Measurements from ENCODE around the gene TECR.

Gene TECR

DNA sequence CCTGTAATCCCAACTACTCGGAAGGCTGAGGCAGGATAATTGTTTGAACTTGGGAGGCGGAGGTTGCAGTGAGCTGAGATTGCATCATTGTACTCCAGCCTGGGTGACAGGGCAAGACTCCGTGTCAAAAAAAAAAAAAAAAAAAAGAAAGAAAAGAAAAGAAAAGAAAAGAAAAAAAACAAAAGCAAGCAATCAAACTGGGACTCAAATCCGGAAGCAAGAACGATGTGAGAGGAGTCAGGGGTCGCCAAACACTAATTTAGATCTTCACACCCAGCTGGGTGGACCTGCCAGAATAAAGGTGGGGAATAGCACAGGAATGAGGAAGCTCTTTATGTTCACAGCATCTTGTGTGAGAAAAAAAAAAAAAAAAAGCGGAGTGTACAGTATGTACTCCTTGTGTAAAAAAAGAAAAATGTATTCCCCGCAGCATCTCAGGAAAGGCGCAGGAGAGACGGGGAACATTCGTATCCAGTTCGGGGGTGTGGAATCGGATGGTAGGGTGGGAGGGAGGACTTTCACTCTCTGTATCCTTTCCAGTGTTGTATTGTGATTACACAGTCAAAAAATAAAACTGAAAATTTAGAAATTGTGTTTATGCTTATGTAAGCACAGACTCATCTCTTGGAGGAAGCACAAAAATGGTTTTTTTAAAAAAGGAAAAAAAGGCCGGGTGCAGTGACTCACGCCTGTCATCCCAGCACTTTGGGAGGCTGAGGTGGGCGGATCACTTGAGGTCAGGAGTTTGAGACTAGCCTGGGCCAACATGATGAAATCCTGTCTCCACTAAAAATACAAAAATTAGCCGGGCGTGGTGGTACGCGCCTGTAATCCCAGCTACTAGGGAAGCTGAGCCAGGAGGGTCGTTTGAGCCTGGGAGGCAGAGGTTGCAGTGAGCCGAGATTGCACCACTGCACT, 18.8 kb upstream of the TECR start:
- no peak for DNase-seq

DNA sequence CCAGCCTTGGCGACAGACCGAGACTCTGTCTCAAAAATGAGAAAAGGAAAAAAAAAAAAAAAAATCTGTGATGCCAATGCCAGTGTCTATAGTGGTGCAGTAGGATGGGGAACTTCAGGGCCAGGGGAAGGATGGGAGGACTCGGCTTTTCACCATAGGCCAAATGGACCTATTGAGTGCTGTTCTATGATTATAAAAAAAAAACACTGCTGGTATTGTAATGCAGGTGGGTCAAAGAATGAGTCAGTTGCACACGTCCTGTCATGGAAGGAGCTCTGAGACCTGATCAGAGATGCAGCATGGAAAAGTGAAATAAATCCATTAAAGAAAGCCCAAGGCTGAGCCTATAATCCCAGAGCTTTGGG, 18.2 kb upstream of the TECR start:
- DNase-seq = no peak

- DNase-seq = no peak
Observed at GRCh38 chr19:14512406-14512961, 16.9 kb upstream of the TECR start.

- no peak for DNase-seq
Observed at GRCh38 chr19:14514215-14514863, 15.1 kb upstream of the TECR start.

- DNase-seq = no peak
Observed at GRCh38 chr19:14515501-14516047, 13.8 kb upstream of the TECR start.

DNA sequence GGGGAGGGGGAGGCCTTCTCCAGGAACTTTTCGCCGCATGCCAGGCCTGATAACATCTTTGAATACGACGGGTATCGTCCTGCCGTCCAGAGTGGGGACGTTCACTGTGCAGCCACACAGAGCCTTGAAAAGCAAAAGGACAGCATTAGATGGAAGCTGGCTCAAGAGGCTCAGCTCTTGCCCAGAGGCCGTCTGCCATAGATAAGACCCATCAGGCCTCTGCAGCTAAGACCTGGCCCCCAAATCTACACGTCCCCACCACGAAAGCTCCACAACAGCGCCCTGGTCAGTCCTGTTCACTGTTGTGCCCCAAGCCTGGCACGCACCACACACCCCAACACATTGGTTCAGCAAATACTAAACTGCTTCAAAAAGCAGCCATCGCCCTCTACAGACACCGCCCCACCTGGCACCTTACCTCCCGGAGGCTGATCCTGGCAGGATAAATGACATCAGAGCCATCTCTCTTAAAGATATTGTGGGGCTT, 13.3 kb upstream of the TECR start:
- DNase-seq = no peak

DNA sequence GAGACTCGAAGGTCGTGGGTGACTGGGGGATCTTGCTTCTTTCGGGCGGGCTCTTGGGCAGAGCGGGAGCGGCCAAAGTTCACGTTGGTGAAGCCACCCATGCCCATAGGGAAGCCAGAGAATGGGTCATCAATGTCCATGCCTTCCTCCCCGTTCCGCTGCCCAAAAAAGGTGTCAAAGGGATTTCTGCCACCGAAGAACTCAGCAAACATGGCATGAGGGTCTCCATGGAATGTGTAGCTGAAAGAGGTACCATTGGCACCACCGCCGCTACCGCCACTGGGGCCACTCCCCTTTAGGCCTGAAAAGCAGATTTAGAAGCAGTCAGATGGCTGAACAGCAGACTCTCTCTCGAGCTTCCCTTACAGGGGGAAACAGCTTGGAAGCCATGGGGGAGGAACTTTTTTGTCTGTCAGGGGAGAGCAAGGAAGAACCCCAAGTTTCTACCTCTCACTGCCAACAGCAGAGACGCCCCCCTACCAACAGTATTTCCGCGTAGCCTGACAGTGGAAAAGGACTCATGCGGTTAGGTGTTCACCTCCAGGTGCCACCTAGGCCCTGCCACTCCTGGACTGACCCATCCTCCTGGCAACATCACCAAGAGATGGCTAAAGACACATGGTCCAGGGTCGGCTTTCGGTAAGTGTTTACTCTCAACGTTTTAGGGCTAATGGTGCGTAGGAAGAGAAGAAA, 12.5 kb upstream of the TECR start:
- DNase-seq = no peak

DNA sequence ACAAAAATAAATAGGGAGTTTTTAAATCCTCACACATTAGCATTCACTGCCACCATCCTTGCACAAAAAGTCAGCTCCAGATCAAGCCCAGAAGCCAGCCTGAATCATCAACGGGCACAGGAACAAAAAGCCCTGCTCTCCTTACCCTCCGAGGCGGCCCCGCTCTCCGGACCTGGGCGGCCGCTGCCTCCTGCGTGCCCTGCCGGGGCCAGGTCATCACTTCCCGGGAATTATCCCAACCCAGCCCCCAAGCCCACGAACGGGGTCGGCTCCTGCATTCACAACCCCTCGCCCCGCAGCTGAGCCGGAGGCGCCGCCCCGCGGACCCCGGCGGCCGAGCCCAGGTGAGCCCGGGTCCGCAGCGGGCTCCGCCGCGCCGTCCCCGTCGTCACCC, 12.0 kb upstream of the TECR start:
- no peak for DNase-seq

DNA sequence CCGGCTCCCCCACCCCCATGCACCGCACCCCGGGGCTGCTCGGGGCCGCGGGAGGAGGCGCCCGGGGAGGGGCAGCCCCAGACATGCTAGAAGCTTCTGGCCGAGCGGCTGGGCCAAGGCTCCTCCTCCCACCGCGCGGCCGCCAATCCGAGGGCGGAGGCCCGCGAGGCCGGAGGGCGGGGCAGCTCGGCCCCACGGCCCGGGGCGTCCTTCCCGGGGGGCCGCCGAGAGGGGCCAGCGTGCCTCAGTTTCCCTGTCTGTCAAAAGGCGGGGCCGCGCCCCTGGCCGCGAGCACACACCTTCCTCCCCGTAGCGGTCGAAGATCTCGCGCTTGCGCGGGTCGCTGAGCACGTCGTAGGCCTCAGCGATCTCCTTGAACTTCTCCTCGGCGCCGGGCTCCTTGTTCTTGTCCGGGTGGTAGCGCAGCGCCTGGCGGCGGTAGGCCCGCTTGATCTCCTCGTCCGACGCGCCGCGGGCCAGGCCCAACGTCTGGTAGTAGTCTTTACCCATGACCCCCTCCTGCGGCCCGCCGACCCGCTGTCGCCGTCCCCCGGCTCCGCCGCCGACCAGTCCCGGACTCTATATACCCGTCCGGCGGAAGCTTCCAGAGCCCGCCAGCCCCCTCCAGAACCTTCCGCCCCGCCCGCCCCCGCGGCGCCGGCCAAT, 11.4 kb upstream of the TECR start, which contains the start of gene DNAJB1:
DNAJB1 (minus strand) TSS at position 558 of the 666 bp plus-strand sequence; CDS start at position 510, 48 bp downstream.
- peak; percentile 98 for DNase-seq

GRCh38 chr19:14519245-14519859, 10.0 kb upstream of the TECR start:
- DNase-seq = no peak

DNA sequence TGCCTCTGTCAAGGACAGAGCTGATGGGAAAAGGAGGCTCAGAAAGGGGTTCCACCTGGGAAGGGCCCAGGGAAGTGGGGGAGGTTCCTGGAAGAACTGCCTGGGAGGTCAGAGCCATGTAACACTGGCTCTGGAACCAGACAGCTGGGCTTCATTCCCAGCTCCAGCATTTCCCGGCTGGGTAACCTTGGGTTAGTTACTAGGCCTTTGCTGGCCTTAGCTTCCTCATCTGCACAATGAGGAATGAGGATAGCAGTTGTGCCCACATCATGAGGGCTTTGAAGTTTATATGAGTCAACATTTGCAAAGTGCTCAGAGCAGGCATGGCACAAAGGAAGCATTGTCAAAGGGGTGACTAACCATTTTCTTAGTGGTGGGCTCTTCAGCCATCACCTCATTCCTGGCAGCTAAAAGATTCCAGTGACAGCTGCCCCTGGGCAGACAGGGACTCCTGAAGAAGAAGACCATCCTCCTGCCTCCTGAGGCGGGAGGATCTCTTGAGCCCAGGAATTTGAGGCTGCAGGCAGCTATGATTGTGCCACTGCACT, 9.5 kb upstream of the TECR start:
- no peak for DNase-seq

DNA sequence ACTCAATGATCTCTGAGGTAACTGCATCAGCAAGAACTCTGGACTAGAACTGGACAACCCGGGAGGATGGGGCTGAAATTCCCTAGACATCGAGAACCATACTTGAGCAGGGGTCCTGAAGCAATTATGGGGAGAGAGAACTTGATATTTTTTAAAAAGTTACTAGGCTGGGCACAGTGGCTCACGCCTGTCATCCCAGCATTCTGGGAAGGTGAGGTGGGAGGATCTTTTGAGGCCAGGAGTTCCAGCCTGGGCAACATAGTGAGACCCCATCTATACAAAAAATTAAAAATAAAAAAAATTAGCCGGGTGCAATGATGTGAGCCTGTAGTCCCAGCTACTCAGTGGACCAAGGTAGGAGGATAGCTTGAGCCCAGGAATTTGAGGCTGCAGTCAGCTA, 8.9 kb upstream of the TECR start:
- DNase-seq = no peak

DNA sequence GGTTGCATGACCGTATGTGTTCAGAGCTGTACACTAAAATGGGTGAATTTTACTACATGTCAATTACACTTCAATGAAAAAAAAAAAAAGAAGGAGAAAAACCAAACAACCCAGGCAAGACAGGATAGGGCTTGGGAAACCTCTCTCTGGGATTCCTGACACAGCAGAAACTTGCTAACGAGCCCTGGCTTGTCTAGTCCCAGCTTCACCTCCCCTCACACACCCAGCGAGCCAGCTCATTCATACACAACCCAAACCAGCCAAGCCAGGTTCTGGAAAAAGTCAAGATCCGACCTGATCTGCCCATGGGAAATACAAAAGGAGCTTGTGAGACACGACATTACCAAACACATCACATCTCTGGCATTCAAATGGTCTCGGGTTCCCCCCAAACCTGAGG, 3.7 kb upstream of the TECR start:
- no peak for DNase-seq

DNA sequence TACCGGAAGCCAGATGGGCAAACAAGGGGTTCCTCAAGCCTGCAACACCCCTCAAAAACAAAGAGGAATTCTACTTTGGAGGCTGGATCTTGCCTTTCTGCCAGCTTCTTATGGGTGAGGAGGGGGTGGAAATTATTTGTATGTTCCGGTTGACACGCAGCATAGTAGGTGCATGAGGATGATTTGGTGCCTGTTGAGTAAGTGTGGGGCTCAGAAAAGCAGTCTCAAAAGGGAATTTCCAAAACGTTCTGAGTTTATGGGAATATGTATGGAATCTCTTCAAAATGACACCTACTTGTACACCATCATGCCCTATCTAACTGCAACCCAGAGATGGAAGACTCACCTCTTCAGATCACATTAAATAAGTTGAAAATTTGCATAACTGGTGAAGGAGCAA, 3.0 kb upstream of the TECR start:
- DNase-seq = no peak

DNA sequence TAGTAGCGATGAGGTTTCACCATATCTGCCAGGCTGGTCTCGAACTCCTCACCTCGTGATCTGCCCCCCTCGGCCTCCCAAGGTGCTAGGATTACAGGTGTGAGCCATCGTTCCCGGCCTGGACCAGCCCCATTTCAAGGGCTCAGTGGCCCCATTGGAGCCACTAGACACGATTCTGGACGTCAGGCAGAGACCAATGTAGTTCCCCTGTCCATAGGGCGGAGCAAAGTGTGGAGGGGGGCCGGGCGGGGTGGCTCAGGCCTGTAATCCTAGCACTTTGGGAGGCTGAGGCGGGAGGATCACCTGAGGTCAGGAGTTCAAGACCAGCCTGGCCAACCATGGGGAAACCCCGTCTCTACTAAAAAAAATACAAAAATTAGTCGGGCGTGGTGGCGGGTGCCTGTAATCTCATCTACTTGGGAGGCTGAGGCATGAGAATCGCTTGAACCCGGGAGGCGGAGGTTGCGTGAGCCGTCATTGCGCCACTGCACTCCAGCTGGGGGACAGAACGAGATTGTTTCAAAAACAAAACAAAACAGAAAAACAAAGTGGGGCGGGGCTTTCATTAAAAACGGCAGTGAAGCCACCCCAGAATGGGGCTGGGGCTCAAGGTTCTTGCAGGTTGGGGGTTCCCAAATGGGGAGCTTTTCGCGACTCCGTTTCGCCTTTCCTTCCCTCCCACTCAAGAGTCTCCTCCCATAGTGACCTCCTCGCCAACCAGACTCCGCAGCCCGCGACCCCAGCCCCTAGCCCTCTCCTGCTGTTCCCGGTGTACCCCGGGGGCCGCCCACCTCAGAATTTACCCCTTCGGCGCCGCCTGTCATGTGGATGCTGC, 758 bp upstream of the TECR start:
- DNase-seq = no peak

DNA sequence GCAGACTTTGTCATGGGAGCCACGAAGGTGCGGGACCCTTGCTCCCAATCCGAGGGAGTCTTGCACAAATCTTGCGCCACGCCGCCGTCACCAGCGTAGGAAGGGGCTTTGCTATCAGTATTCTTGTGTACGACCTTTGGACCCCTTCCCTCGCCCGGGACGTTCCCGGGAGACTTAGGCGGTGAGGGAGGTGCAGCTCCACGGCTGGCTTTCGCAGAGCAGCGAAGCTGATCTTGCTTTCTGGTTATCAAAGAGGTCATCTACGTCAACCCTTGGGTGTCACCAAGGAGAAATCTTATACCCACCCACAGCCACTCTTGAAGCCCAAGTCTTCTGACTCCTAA, 583 bp downstream of the TECR start:
- no peak for DNase-seq

- no peak for DNase-seq
Observed at GRCh38 chr19:14530506-14530905, 1.1 kb downstream of the TECR start.

- DNase-seq = no peak
Observed at GRCh38 chr19:14533450-14533849, 4.1 kb downstream of the TECR start.

DNA sequence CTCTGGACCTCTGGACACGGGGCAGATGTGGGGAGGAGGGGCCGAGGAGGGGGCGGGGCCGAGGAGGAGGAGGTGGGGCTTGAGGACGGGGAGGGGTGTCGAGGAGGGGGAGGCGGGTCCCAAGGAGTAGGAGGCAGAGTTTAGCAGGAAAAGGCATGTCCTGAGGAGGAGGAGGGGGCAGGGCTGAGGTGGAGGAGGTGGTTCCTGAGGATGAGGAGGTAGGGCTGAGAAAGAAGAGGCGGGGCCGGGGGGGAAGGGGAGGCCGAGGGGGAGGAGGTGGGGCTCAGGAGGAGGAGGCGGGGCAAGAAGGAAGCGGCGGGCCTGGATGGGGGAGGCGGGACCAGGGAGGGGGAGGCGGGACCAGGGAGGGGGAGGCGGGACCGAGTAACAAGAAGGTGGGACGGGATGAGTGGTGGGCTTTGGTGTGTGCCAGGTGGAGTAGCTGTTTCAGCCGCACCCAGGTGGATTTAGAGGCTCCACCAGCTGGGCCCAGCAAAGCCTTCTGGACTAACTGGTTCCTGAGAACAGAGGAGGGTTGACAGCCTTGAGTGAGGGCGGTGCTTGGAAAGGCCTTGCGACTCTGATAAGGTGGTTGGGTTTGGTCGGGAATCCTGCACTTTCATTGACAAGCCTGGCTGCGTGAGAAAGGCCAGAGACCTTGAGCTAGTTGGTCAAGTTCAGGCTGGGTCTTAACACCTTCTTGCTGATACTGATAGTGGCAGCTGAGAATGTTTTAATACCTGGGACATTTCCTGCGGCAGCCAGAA, 7.7 kb downstream of the TECR start:
- DNase-seq = peak; percentile 68
